Measurements from ENCODE around the gene PDE6B. TPM values are rescaled to one million over a fixed set of nuclear protein-coding genes. Genes with fewer than 3 reads are reported as not detected.
"Not testable (repeated sequence)": the region's sequence is repeated elsewhere in the genome, so short reads cannot be mapped to it uniquely, and the experiment has no call there.

PDE6B gene
- total and polyA plus RNA-seq, 2 experiments from 2014 or later = 17.3 to 26.1 TPM

GRCh38 chr4:590313-590841, 35.0 kb upstream of the PDE6B start:
- no peak overlapping the region for H3K4me2 ChIP-seq
- DNase-seq (ENCODE audit: low spot score) = no peak
- H4K20me1 ChIP-seq (ENCODE audit: insufficient read depth, poor library complexity, severe bottlenecking) = no peaks in the 10 kb centered on the region
- H3K36me3 ChIP-seq (replicated peaks; ENCODE audit: insufficient read depth, low read depth) = no peaks in the 10 kb centered on the region
- H3K4me1 ChIP-seq (ENCODE audit: insufficient read depth) = no peaks in the 10 kb centered on the region
- WGBS (ENCODE audit: low lambda C conversion rate, missing lambda C conversion rate) = 94% methylated on average over 12 of the region's 12 CpGs
- H2AFZ ChIP-seq = no peak overlapping the region
- TF ChIP-seq EZH2phosphoT487 (IDR thresholded peaks at IDR 0.05; ENCODE audit: low read depth, severe bottlenecking, unreplicated experiment) = no peak
- no peaks in the 10 kb centered on the region for H3K27me3 ChIP-seq
- no peak overlapping the region for H3K4me3 ChIP-seq
- H3K9me2 ChIP-seq (replicated peaks; ENCODE audit: insufficient read depth) = no peaks in the 10 kb centered on the region
- H3K27ac ChIP-seq = no peak overlapping the region
- no peaks in the 10 kb centered on the region for H3K79me2 ChIP-seq
- no peaks in the 10 kb centered on the region for H3K9me3 ChIP-seq (ENCODE audit: low read depth)

- not testable (repeated sequence) for H2AFZ ChIP-seq; H3K27me3 ChIP-seq; H3K4me1 ChIP-seq (ENCODE audit: insufficient read depth); DNase-seq (ENCODE audit: low spot score); H3K4me2 ChIP-seq; H3K79me2 ChIP-seq; H3K9me2 ChIP-seq (replicated peaks; ENCODE audit: insufficient read depth); H4K20me1 ChIP-seq (ENCODE audit: insufficient read depth, poor library complexity, severe bottlenecking); H3K27ac ChIP-seq; H3K4me3 ChIP-seq; H3K36me3 ChIP-seq (replicated peaks; ENCODE audit: insufficient read depth, low read depth); H3K9me3 ChIP-seq (ENCODE audit: low read depth)
- 86% methylated on average over 12 of the region's 13 CpGs for WGBS (ENCODE audit: low lambda C conversion rate, missing lambda C conversion rate)
Observed at GRCh38 chr4:592178-592577, 33.2 kb upstream of the PDE6B start.

- H3K27me3 ChIP-seq = no peaks in the 10 kb centered on the region
- H3K79me2 ChIP-seq = no peaks in the 10 kb centered on the region
- no peak for DNase-seq (ENCODE audit: low spot score)
- H3K9me3 ChIP-seq (ENCODE audit: low read depth) = no peaks in the 10 kb centered on the region
- no peak overlapping the region for H3K27ac ChIP-seq
- TF ChIP-seq EZH2 (IDR thresholded peaks at IDR 0.05; ENCODE audit: borderline replicate concordance) (no peak), EZH2phosphoT487 (IDR thresholded peaks at IDR 0.05; ENCODE audit: low read depth, severe bottlenecking, unreplicated experiment) (no peak), CTCF (IDR thresholded peaks at IDR 0.05; ENCODE audit: poor library complexity) (no peak)
- H3K4me3 ChIP-seq = no peak overlapping the region
- WGBS (ENCODE audit: low lambda C conversion rate, missing lambda C conversion rate) = 66% methylated on average over 5 of the region's 5 CpGs
- H3K4me2 ChIP-seq = no peak overlapping the region
- H3K9me2 ChIP-seq (replicated peaks; ENCODE audit: insufficient read depth) = no peaks in the 10 kb centered on the region
- no peaks in the 10 kb centered on the region for H4K20me1 ChIP-seq (ENCODE audit: insufficient read depth, poor library complexity, severe bottlenecking)
- H3K36me3 ChIP-seq (replicated peaks; ENCODE audit: insufficient read depth, low read depth) = no peaks in the 10 kb centered on the region
- no peaks in the 10 kb centered on the region for H3K4me1 ChIP-seq (ENCODE audit: insufficient read depth)
- H2AFZ ChIP-seq = no peak overlapping the region
Observed at GRCh38 chr4:592825-593520, 32.4 kb upstream of the PDE6B start.

GRCh38 chr4:598925-599324, 26.4 kb upstream of the PDE6B start:
- Histone ChIP-seq H3K4me2 (no peak overlapping the region), H3K4me3 (no peak overlapping the region), H3K79me2 (no peaks in the 10 kb centered on the region), H3K27ac (no peak overlapping the region), H4K20me1 (ENCODE audit: insufficient read depth, poor library complexity, severe bottlenecking) (no peaks in the 10 kb centered on the region), H2AFZ (no peak overlapping the region), H3K4me1 (ENCODE audit: insufficient read depth) (no peaks in the 10 kb centered on the region), H3K27me3 (no peaks in the 10 kb centered on the region), H3K36me3 (replicated peaks; ENCODE audit: insufficient read depth, low read depth) (no peaks in the 10 kb centered on the region), H3K9me3 (ENCODE audit: low read depth) (no peaks in the 10 kb centered on the region), H3K9me2 (replicated peaks; ENCODE audit: insufficient read depth) (no peaks in the 10 kb centered on the region)
- no peak for DNase-seq (ENCODE audit: low spot score)
- TF ChIP-seq EZH2phosphoT487 (IDR thresholded peaks at IDR 0.05; ENCODE audit: low read depth, severe bottlenecking, unreplicated experiment) (no peak), CTCF (IDR thresholded peaks at IDR 0.05; ENCODE audit: poor library complexity) (no peak), EZH2 (IDR thresholded peaks at IDR 0.05; ENCODE audit: borderline replicate concordance) (no peak)
- WGBS (ENCODE audit: low lambda C conversion rate, missing lambda C conversion rate) = 79% methylated on average over 3 of the region's 3 CpGs
